ENCODE data around the gene ZEB2.

The ZEB2 gene

DNA sequence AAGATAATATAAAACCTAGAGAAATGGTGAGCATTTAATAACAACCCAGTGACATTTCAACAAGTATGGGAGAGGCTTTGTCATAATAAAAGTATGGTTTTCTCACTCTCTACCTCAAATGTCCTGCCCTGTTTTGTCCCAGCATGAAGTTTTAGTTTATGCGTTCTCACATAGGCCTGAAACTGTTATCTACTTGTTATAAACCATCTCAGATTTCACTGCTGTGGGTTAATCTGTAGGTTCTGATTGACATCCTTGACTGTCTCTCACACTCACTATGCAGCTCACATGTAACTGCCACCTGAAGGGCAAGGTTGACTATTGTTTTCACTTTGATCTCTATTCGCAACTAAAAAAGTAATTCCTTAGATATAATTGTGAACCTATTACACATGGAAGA, 44.9 kb downstream of the ZEB2 start:
- TF ChIP-seq, protein P1, sequence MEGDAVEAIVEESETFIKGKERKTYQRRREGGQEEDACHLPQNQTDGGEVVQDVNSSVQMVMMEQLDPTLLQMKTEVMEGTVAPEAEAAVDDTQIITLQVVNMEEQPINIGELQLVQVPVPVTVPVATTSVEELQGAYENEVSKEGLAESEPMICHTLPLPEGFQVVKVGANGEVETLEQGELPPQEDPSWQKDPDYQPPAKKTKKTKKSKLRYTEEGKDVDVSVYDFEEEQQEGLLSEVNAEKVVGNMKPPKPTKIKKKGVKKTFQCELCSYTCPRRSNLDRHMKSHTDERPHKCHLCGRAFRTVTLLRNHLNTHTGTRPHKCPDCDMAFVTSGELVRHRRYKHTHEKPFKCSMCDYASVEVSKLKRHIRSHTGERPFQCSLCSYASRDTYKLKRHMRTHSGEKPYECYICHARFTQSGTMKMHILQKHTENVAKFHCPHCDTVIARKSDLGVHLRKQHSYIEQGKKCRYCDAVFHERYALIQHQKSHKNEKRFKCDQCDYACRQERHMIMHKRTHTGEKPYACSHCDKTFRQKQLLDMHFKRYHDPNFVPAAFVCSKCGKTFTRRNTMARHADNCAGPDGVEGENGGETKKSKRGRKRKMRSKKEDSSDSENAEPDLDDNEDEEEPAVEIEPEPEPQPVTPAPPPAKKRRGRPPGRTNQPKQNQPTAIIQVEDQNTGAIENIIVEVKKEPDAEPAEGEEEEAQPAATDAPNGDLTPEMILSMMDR (IDR thresholded peaks at IDR 0.05; ENCODE audit: low read length, missing control alignments): no peak
- no peak overlapping the region for H3K4me3 ChIP-seq (replicated peaks; ENCODE audit: low read depth, low read length)
- DNase-seq (ENCODE audit: low read depth): no peak

DNA sequence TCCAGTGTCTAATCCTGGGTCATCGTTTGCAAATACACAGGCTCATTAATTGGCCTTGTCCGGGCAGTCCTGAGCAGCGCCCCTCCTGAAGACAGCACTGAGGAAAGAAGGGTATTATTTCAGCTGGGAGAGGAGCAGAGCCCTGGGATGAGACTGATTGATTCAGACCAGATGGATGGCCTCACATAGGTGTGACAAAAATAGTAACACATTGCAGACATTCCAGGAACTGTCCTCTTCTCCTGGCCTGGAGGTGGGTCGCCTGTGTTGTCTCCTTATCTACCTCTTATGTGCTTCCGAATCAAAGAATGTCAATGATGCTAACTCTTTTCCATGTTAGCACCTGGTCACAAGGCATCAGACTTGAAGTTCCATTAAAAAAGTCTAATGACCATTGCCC, 45.9 kb downstream of the ZEB2 start:
- no peak overlapping the region for H3K4me3 ChIP-seq (replicated peaks; ENCODE audit: low read depth, low read length)
- no peak for DNase-seq (ENCODE audit: low read depth)

DNA sequence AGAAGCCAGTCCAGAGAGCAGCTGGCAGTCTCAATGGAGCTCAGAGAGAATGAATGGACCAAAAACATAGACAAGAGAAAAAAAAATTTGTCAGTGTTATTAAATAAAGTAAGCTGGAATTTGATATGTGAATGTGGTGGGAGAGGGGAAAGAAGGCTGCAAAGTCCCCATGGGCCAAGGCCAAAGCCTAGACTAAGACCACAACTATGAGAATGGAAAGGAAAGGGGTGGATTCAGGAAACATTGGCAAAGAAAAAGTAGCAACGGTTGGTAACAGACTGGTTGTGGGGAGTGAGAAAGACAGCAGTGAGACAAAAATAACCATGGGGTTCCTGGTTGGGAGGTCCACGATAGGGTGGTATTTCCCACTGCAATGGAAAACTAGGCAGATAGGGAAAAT, 47.0 kb downstream of the ZEB2 start:
- DNase-seq (ENCODE audit: low read depth): no peak
- TF ChIP-seq, protein P1 (IDR thresholded peaks at IDR 0.05; ENCODE audit: low read length, missing control alignments): no peak

More for the DNA sequence above, 45.9 kb downstream of the ZEB2 start:
- TF ChIP-seq, protein P1 (IDR thresholded peaks at IDR 0.05; ENCODE audit: low read length, missing control alignments): no peak

DNA sequence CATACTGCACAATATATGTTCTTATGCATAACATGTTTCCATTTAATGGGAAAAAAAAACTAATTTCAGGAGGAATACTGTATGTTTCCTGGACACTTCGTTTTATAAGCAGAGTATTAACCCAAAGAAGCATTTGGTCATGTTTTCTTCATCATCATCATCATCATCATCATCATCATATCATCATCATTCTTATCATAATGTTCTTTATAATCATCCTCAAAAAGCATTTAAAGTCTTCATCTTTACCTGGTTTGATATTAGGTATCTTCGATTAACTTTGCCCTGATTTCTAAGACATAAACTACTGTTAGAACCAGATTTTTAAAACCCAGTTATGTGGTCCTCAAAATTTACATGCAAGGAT, 47.9 kb downstream of the ZEB2 start:
- TF ChIP-seq, protein P1 (IDR thresholded peaks at IDR 0.05; ENCODE audit: low read length, missing control alignments): no peak
- DNase-seq (ENCODE audit: low read depth): no peak
- H3K4me3 ChIP-seq (replicated peaks; ENCODE audit: low read depth, low read length): no peak overlapping the region

More for the DNA sequence above, 47.0 kb downstream of the ZEB2 start:
- no peak overlapping the region for H3K4me3 ChIP-seq (replicated peaks; ENCODE audit: low read depth, low read length)

DNA sequence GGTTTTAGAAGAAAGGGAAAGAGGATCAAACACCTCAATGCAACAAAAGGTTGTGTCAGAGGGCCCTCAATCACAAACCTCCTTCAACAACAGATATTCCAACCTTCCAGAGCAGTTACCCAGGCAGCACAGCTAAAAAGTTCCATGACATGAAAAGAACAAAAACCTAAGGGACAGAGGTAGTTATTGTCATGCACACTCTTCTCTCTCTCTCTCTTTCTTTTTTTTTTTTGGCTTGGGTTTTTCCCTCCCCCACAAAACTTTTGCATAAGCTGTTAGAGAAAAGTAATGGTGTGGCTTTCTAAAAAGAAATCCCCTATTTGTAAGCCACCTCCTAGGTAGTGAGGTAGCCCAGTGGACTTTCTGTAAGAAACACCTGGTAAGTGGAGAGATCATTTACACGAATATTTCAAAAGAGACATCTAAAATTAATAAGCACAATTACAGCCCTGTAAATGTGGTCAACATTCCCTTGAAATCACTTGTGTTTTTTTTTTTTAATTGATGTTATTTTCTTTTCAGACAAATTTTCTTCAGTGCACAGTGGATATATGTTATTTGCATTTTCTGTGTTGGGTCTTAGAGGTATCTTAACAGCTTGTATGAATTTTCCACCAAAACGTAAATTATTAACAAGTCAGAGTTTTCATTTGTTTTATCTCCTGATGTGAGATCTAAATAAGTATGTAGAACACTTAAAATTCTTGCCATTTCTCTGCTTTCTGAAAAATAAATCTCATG, 48.4 kb downstream of the ZEB2 start:
- TF ChIP-seq, protein P1 (IDR thresholded peaks at IDR 0.05; ENCODE audit: low read length, missing control alignments): no peak
- no peak for DNase-seq (ENCODE audit: low read depth)
- H3K4me3 ChIP-seq (replicated peaks; ENCODE audit: low read depth, low read length): no peak overlapping the region

DNA sequence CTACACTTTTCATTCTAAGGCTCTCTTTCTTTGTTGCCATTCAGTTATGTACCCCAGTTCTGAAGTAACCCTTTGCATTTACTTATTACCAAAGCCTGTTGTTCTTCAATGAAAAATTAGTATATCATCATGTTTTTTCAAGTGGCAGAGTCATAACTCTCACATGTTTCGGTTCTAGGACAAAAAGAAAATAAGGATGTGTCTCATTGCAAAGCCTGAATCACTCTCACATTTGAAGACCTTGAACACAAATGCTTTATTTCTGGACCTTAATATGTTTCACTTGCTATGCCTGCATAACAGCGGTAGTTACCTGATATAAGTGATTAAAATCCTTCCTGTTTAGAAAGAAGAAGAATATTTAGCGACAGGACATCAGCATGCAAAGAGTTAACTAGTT, 49.1 kb downstream of the ZEB2 start:
- no peak overlapping the region for H3K4me3 ChIP-seq (replicated peaks; ENCODE audit: low read depth, low read length)
- TF ChIP-seq, protein P1 (IDR thresholded peaks at IDR 0.05; ENCODE audit: low read length, missing control alignments): no peak
- no peak for DNase-seq (ENCODE audit: low read depth)

DNA sequence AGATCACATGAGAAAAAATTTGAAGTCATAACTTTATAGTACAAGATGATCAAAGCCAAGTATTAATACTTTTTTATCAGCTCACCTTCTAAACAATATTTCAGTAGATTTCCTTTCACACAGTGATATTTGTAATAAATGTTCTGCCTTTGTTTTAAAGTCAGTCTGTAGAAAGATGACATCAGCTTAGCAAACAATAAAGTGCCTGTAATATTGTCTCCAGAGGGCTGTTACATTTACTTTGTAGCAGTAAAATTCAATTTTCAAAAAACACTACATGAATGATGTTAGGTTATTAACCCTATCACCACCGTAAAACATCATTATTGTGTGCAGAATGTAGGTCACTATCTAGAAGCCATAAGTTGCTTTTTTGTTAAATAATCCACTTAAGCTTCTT, 49.6 kb downstream of the ZEB2 start:
- no peak overlapping the region for H3K4me3 ChIP-seq (replicated peaks; ENCODE audit: low read depth, low read length)
- DNase-seq (ENCODE audit: low read depth): no peak
- TF ChIP-seq, protein P1 (IDR thresholded peaks at IDR 0.05; ENCODE audit: low read length, missing control alignments): no peak

All from fibroblast of pulmonary artery (primary cell).